Measurements from ENCODE around the gene COL5A1.

COL5A1 gene

DNA sequence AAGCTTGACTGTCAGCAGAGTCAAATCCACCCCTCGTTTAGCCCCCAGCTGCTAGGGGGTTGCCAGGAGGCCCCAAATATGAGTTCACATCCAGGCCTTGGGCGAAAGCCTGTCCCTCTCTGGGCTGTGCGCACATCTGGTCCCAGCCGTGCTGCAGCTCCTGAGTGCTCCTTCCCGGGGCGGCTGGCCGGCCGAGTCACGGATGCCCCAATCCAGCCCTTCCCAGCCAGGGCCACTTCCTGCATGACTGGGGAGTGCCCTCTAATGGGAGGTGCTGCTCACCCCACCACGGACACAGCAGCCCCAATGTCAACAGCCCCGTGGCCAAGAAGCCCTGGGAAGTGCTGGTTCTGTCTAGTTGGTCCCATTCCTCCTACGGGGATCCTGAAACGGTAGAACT is 135.6 kb downstream of the COL5A1 start:
- no peak overlapping the region for H3K4me3 ChIP-seq (ENCODE audit: control insufficient read depth, low read depth, low read length)
- TF ChIP-seq, protein P1, sequence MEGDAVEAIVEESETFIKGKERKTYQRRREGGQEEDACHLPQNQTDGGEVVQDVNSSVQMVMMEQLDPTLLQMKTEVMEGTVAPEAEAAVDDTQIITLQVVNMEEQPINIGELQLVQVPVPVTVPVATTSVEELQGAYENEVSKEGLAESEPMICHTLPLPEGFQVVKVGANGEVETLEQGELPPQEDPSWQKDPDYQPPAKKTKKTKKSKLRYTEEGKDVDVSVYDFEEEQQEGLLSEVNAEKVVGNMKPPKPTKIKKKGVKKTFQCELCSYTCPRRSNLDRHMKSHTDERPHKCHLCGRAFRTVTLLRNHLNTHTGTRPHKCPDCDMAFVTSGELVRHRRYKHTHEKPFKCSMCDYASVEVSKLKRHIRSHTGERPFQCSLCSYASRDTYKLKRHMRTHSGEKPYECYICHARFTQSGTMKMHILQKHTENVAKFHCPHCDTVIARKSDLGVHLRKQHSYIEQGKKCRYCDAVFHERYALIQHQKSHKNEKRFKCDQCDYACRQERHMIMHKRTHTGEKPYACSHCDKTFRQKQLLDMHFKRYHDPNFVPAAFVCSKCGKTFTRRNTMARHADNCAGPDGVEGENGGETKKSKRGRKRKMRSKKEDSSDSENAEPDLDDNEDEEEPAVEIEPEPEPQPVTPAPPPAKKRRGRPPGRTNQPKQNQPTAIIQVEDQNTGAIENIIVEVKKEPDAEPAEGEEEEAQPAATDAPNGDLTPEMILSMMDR (conservative IDR thresholded peaks at IDR 0.05; ENCODE audit: control insufficient read depth, insufficient read depth, low read depth, low read length), result no peak
- DNase-seq (ENCODE audit: low read depth), result no peak

DNA sequence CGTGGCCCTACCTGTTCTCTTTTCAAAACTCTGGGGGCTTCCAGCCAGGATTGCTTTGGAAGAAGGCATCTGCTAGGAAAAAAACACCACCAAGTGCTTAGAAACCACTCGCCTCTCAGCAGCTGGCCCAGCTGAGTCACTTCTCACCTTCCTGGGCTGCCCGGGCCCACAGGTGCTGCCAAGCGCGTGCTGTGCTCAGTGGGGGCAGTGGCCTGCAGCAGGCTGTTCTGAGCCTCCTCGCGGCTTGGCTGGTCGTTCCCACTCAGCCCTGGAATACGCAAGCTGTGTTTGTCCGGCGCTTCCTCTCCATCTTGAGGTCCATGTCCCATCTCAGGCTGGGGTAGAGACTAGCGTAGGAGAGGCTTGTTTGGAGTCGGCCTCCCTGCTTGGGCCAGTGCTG is 136.6 kb downstream of the COL5A1 start:
- TF ChIP-seq, protein P1 (conservative IDR thresholded peaks at IDR 0.05; ENCODE audit: control insufficient read depth, insufficient read depth, low read depth, low read length), result no peak
- DNase-seq (ENCODE audit: low read depth), result no peak
- no peak overlapping the region for H3K4me3 ChIP-seq (ENCODE audit: control insufficient read depth, low read depth, low read length)

DNA sequence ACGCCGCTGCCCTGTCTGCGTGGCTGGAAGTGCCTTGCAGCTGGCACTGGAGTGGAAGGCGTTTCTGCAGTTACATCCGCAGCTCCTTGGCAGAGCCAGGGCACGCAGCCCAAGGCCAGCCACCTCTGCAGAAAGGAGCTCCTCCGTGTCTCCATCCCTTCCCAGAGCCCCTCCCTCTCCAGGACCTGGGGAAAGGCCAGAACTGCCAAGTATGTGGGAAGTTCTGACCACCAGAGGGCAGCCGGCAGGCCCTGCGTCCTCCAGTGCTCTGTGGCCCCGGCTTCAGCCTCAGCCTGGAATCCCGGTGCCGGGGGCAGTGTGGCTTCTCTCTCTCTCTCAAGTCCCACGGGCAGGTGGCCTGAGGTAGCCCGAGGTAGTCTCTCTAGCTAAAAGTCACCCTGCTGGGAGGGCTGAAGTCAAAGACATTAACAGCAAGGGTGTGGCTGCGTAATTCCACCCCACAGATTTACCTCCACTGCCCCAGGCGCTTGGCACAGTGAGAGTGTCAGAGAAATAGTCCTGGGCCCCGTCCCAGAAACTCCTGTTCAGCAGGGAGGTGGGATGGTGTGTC is 137.3 kb downstream of the COL5A1 start:
- TF ChIP-seq, protein P1 (conservative IDR thresholded peaks at IDR 0.05; ENCODE audit: control insufficient read depth, insufficient read depth, low read depth, low read length), result peak; percentile 63
- H3K4me3 ChIP-seq (ENCODE audit: control insufficient read depth, low read depth, low read length), result no peak overlapping the region

DNA sequence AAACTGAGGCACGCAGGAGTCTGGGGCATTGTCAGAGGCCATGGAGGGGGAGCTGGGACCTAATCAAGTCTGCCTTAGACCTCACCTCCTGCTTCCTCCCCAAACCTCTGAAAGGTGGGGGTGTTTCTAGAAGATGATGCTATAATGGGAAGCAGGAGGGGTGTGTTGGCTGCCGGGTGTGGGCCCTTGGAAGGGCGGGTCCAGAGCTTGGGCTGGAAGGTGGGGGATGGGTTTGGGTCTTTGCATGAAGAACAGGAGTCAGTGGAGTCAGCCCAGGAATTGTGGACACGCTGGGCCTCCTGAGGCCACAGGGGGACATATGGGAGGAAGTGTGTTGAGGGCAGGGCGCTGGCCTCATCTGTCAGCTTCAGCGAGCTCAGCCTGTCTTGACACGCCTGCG is 138.0 kb downstream of the COL5A1 start:
- no peak for DNase-seq (ENCODE audit: low read depth)
- H3K4me3 ChIP-seq (ENCODE audit: control insufficient read depth, low read depth, low read length), result no peak overlapping the region
- TF ChIP-seq, protein P1 (conservative IDR thresholded peaks at IDR 0.05; ENCODE audit: control insufficient read depth, insufficient read depth, low read depth, low read length), result no peak

More for the DNA sequence above, 137.3 kb downstream of the COL5A1 start:
- DNase-seq (ENCODE audit: low read depth), result peak; percentile 63

DNA sequence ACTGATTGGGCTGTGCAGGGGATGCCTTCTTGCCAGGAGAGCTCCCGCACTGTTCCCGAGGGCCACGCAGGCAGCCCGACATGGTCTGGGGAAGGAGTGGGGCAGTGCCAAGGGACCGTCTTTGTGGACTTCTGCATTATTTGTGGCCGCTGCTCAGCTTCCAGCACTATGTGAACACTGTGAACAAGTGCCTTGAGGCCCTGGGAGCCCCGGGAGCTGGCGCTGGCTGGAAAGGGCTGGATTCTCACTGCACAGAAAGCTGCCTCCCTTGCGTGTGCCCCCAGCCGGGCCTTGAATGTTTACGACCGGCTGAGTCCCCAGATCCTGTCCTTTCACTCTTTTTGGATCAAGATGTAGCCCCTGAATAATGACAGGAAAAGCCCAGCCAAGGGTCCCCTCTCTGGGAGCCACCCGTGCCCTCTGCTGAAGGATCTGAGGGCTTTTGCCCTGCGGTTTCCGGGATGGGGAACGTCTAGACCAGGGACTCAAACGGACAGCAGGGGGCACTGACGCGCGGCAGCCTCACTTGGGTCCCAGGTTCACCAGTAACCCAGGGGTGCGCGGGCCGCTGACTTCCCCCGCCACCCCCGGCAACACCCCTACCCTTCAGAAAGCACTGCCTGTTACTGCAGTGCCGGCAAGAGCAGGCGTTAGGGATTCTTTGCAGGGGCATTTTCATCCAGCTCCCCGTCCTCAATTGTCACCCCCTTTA is 140.1 kb downstream of the COL5A1 start:
- DNase-seq (ENCODE audit: low read depth), result no peak
- H3K4me3 ChIP-seq (ENCODE audit: control insufficient read depth, low read depth, low read length), result no peak overlapping the region
- TF ChIP-seq, protein P1 (conservative IDR thresholded peaks at IDR 0.05; ENCODE audit: control insufficient read depth, insufficient read depth, low read depth, low read length), result no peak

DNA sequence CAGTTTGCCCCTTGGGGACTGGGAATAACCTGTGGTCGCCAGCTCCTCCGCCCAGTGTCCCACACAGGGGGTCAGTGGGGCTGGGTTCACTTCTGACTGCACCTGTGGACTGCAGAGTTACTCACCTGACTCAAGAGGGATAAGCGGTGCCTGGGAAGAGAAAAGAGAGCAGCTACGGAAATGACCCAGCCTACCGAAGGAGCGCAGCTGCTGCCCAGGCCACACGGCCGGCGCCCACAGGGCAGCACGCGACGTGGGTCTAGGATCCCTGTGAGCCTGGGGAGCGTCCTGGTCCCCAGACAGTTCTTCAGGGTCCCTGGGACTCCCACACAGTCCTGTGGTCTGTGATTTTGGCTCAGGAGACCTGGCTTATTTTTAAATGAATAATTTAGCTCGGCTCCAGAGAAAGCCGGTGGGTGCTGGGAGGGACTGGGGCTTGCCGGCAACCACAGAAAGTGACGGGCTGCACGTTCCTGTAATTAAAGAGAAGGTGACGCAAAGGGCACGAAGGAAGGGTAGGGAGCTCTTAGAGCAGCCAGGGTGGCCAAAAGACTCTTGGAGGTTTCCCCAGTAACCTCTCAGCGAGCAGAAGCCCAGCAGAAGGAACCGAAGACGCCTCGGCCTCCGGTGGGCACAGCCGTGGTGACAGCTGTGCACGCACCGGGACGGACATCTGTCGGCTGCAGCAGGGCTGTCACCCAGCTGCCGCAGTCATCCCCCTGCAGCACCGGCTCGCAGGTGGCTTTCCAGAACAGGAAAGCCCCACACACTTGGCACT is 141.5 kb downstream of the COL5A1 start:
- no peak overlapping the region for H3K4me3 ChIP-seq (ENCODE audit: control insufficient read depth, low read depth, low read length)
- DNase-seq (ENCODE audit: low read depth), result no peak
- TF ChIP-seq, protein P1 (conservative IDR thresholded peaks at IDR 0.05; ENCODE audit: control insufficient read depth, insufficient read depth, low read depth, low read length), result no peak
